Gastrocnemius medialis (tissue), 4 donors: ENCODE results near the gene VEZF1. TPM values are rescaled to one million over a fixed set of nuclear protein-coding genes. Genes with fewer than 3 reads are reported as not detected.

Experiments
- ATAC-seq, 2 donors: fragments of 150-250 bp; one replicate each; pipeline ENCODE4 v1.9.1; 2016
- DNase-seq, 2 donors: peaks; one replicate each; pipeline ENCODE4 v3.0.0-alpha.2; 2019
- H3K27ac ChIP-seq, 4 donors: fragments of 200-600 bp; sonication (generic); 1 replicate in 1 of 4; 2 replicates in 3 of 4; pipeline ENCODE4 v1.5.1; 2016 to 2018; ENCODE audit warnings: mild to moderate bottlenecking in 2 of 4, moderate library complexity in 1 of 4
- H3K27me3 ChIP-seq, 3 donors: fragments of 200-600 bp; sonication (generic) in 2 of 3; 1 replicate in 1 of 3; 2 replicates in 2 of 3; pipeline versions ENCODE4 v1.5.1 to v1.6.0; 2016 to 2019; ENCODE audit warnings: mild to moderate bottlenecking in 1 of 3, moderate library complexity in 1 of 3
- H3K36me3 ChIP-seq, 2 donors: fragments of 200-600 bp; sonication (generic) in 1 of 2; one replicate each; pipeline ENCODE4 v1.5.1; 2017 to 2018
- H3K4me1 ChIP-seq, 2 donors: fragments of 200-600 bp; sonication (generic) in 1 of 2; one replicate each; pipeline ENCODE4 v1.5.1; 2016 to 2017; ENCODE audit warnings: mild to moderate bottlenecking in 2 of 2
- H3K4me3 ChIP-seq, 4 donors: fragments of 200-600 bp; sonication (generic) in 3 of 4; 1 replicate in 1 of 4; 2 replicates in 3 of 4; pipeline ENCODE4 v1.5.1; 2016 to 2019; ENCODE audit warnings: mild to moderate bottlenecking in 2 of 4
- H3K9me3 ChIP-seq, 3 donors: fragments of 200-600 bp; sonication (generic) in 2 of 3; 1 replicate in 1 of 3; 2 replicates in 2 of 3; pipeline ENCODE4 v1.5.1; 2016 to 2019
- CTCF ChIP-seq, 5 experiments: fragments of 450-650 bp in 3 of 5; fragments of 200-600 bp in 2 of 5; sonication (generic) in 2 of 5; IDR thresholded peaks in 4 of 5; conservative IDR thresholded peaks in 1 of 5; 1 replicate in 4 of 5; 2 replicates in 1 of 5; pipeline ENCODE4 v1.5.1; 2016 to 2019; ENCODE audit warnings: antibody characterized with exemption in 5 of 5, mild to moderate bottlenecking in 3 of 5, moderate library complexity in 3 of 5
- POLR2A ChIP-seq, 2 donors: fragments of 450-650 bp; IDR thresholded peaks; one replicate each; pipeline ENCODE4 v1.6.1; 2017; ENCODE audit warnings: antibody characterized with exemption in 2 of 2, mild to moderate bottlenecking in 2 of 2, moderate library complexity in 2 of 2
- in situ Hi-C, 4 donors: fragments of 200-750 bp; cut with MboI; loops; one replicate each; pipeline versions ENCODE4 v1.15.0 to v1.8.0; 2017; ENCODE audit warnings: low sequenced_read_pairs in 4 of 4
- intact Hi-C: fragments of 100-400 bp; cut with DNase I; formaldehyde crosslinking; loops from one replicate; pipeline ENCODE4 v1.15.1; 2023; ENCODE audit warnings: low total_unique reads
- total RNA-seq, 4 donors: library from RNA; depleted of rRNA; stranded (reverse); fragments of >200 nt; gene quantifications; one replicate each; pipeline versions ENCODE4 v1.1.0 to v1.2.3, GENCODE V29; 2016

VEZF1 gene
- total RNA-seq, 4 donors from 2014 or later: 99.9 to 137 (median 106) TPM

GRCh38 chr17:57941384-57942370, 46.4 kb downstream of the VEZF1 start:
- Histone ChIP-seq H3K27me3 (no peaks in the 10 kb centered on the region), H3K4me3 (no peak overlapping the region), H3K27ac (peak overlapping the region; percentile 85 to 94 (median 90)), H3K4me1 (peaks cover 87 to 94% of the 10 kb centered on the region in 2 donors), H3K9me3 (no peaks in the 10 kb centered on the region), H3K36me3 (no peaks in the 10 kb centered on the region)
- in situ Hi-C loops (no loop called here), intact Hi-C loops (loop anchor here (2.0 kb wide), 2 partner anchors 43 to 51 kb away; no protein-coding TSS in a partner anchor)
- no peak for ATAC-seq
- DNase-seq: no peak
- TF ChIP-seq CTCF (IDR thresholded peaks at IDR 0.05 in 4 of 5, conservative IDR thresholded peaks at IDR 0.05 in 1 of 5) (no peak), POLR2A (IDR thresholded peaks at IDR 0.05) (no peak)

- TF ChIP-seq POLR2A (IDR thresholded peaks at IDR 0.05) (peak in 1 of 2 donors; percentile 18), CTCF (IDR thresholded peaks at IDR 0.05 in 4 of 5, conservative IDR thresholded peaks at IDR 0.05 in 1 of 5) (no peak)
- no peaks in the 10 kb centered on the region for H3K36me3 ChIP-seq
- intact Hi-C loops: loop anchor here (2.0 kb wide), 2 partner anchors 44 to 50 kb away; no protein-coding TSS in a partner anchor
- H3K9me3 ChIP-seq: no peaks in the 10 kb centered on the region
- H3K27me3 ChIP-seq: no peaks in the 10 kb centered on the region
- peaks cover 87 to 94% of the 10 kb centered on the region in 2 donors for H3K4me1 ChIP-seq
- peak overlapping the region; percentile 85 to 94 (median 90) for H3K27ac ChIP-seq
- ATAC-seq (peak; percentile 47 to 55), DNase-seq (peak; percentile 60 to 81)
- H3K4me3 ChIP-seq: no peak overlapping the region
- in situ Hi-C loops: no loop called here
Measured at GRCh38 chr17:57940653-57941329, 47.3 kb downstream of the VEZF1 start.

GRCh38 chr17:57940231-57940630, 47.8 kb downstream of the VEZF1 start:
- Histone ChIP-seq H3K9me3 (no peaks in the 10 kb centered on the region), H3K4me3 (peak overlapping the region in 2 of 4 donors; percentile 1 to 13), H3K27ac (peak overlapping the region; percentile 85 to 94 (median 90)), H3K4me1 (peaks cover 88 to 94% of the 10 kb centered on the region in 2 donors), H3K27me3 (no peaks in the 10 kb centered on the region), H3K36me3 (no peaks in the 10 kb centered on the region)
- DNase-seq (peak; percentile 61 to 67), ATAC-seq (peak; percentile 63 to 68)
- in situ Hi-C loops: no loop called here
- TF ChIP-seq POLR2A (IDR thresholded peaks at IDR 0.05): no peak
- TF ChIP-seq CTCF (IDR thresholded peaks at IDR 0.05 in 4 of 5, conservative IDR thresholded peaks at IDR 0.05 in 1 of 5): no peak
- intact Hi-C loops: loop anchor here (2.0 kb wide), 2 partner anchors 45 to 49 kb away; no protein-coding TSS in a partner anchor

DNA sequence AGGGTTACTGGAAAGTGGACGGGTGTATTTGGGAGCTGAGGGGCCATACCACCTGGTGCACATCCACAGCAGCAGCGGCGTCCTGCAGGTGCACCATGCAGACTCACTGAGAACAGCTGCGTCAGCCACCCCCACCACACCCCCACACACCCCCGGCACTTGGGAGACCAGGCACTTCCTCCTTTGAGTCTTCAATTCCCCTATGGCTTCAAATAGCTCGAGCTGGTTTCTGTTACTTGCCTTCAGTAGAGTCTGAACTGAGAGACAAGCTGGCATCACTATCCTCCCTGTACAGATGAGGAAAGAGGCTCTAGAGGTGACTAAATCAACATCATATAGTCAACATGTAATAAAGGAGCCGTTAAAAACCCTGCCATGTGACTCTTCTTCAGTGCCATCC, 48.3 kb downstream of the VEZF1 start:
- Histone ChIP-seq H3K9me3 (no peaks in the 10 kb centered on the region), H3K27ac (peak overlapping the region; percentile 85 to 94 (median 90)), H3K36me3 (no peaks in the 10 kb centered on the region), H3K4me3 (peak overlapping the region in 2 of 4 donors; percentile 1 to 13), H3K27me3 (no peaks in the 10 kb centered on the region), H3K4me1 (peaks cover 88 to 90% of the 10 kb centered on the region in 2 donors)
- in situ Hi-C loops (no loop called here), intact Hi-C loops (loop anchor here (2.0 kb wide), 2 partner anchors 45 to 49 kb away; no protein-coding TSS in a partner anchor)
- ATAC-seq (peak; percentile 26 to 43), DNase-seq (peak in 1 of 2 donors; percentile 40)
- TF ChIP-seq CTCF (IDR thresholded peaks at IDR 0.05 in 4 of 5, conservative IDR thresholded peaks at IDR 0.05 in 1 of 5): no peak
- no peak for TF ChIP-seq POLR2A (IDR thresholded peaks at IDR 0.05)
